ENCODE measurements around the gene CALCR. TPM values are rescaled to one million over a fixed set of nuclear protein-coding genes. Genes with fewer than 3 reads are reported as not detected.

CALCR gene
- total RNA-seq, 1 donor from 2014 or later, result not detected

- Mint-ChIP-seq H3K27ac (ENCODE audit: unreplicated experiment) (no peak overlapping the region), H3K36me3 (ENCODE audit: unreplicated experiment) (no peaks in the 10 kb centered on the region), H3K27me3 (ENCODE audit: unreplicated experiment) (no peaks in the 10 kb centered on the region), H3K4me3 (ENCODE audit: unreplicated experiment) (no peak overlapping the region), H3K9me3 (ENCODE audit: unreplicated experiment) (peaks cover 3% of the 10 kb centered on the region), H3K4me1 (ENCODE audit: low read depth, unreplicated experiment) (no peaks in the 10 kb centered on the region)
- TF ChIP-seq CTCF (IDR thresholded peaks at IDR 0.05; ENCODE audit: partially characterized antibody, unreplicated experiment), result no peak
- DNase-seq, result no peak
Observed at GRCh38 chr7:93409324-93409723, 165.2 kb downstream of the CALCR start.

GRCh38 chr7:93407239-93407638 is 167.3 kb downstream of the CALCR start:
- TF ChIP-seq CTCF (IDR thresholded peaks at IDR 0.05; ENCODE audit: partially characterized antibody, unreplicated experiment), result no peak
- H3K9me3 Mint-ChIP-seq (ENCODE audit: unreplicated experiment), result peaks cover 4% of the 10 kb centered on the region
- H3K36me3 Mint-ChIP-seq (ENCODE audit: unreplicated experiment), result no peaks in the 10 kb centered on the region
- no peaks in the 10 kb centered on the region for H3K4me1 Mint-ChIP-seq (ENCODE audit: low read depth, unreplicated experiment)
- no peaks in the 10 kb centered on the region for H3K27me3 Mint-ChIP-seq (ENCODE audit: unreplicated experiment)
- DNase-seq, result no peak
- H3K27ac Mint-ChIP-seq (ENCODE audit: unreplicated experiment), result no peak overlapping the region
- H3K4me3 Mint-ChIP-seq (ENCODE audit: unreplicated experiment), result no peak overlapping the region

GRCh38 chr7:93402944-93403343 is 171.6 kb downstream of the CALCR start:
- Mint-ChIP-seq H3K9me3 (ENCODE audit: unreplicated experiment) (peaks cover 6% of the 10 kb centered on the region), H3K27ac (ENCODE audit: unreplicated experiment) (no peak overlapping the region), H3K4me1 (ENCODE audit: low read depth, unreplicated experiment) (no peaks in the 10 kb centered on the region), H3K4me3 (ENCODE audit: unreplicated experiment) (no peak overlapping the region), H3K36me3 (ENCODE audit: unreplicated experiment) (no peaks in the 10 kb centered on the region), H3K27me3 (ENCODE audit: unreplicated experiment) (no peaks in the 10 kb centered on the region)
- TF ChIP-seq CTCF (IDR thresholded peaks at IDR 0.05; ENCODE audit: partially characterized antibody, unreplicated experiment), result no peak
- DNase-seq, result no peak

GRCh38 chr7:93399642-93400041 is 174.9 kb downstream of the CALCR start:
- Mint-ChIP-seq H3K4me3 (ENCODE audit: unreplicated experiment) (no peak overlapping the region), H3K27ac (ENCODE audit: unreplicated experiment) (no peak overlapping the region), H3K36me3 (ENCODE audit: unreplicated experiment) (no peaks in the 10 kb centered on the region), H3K4me1 (ENCODE audit: low read depth, unreplicated experiment) (no peaks in the 10 kb centered on the region), H3K9me3 (ENCODE audit: unreplicated experiment) (peaks cover 4% of the 10 kb centered on the region), H3K27me3 (ENCODE audit: unreplicated experiment) (no peaks in the 10 kb centered on the region)
- no peak for DNase-seq
- no peak for TF ChIP-seq CTCF (IDR thresholded peaks at IDR 0.05; ENCODE audit: partially characterized antibody, unreplicated experiment)

GRCh38 chr7:93392984-93393383 is 181.5 kb downstream of the CALCR start:
- Mint-ChIP-seq H3K4me1 (ENCODE audit: low read depth, unreplicated experiment) (no peaks in the 10 kb centered on the region), H3K9me3 (ENCODE audit: unreplicated experiment) (peaks cover 1% of the 10 kb centered on the region), H3K4me3 (ENCODE audit: unreplicated experiment) (no peak overlapping the region), H3K36me3 (ENCODE audit: unreplicated experiment) (no peaks in the 10 kb centered on the region), H3K27me3 (ENCODE audit: unreplicated experiment) (peaks cover 2% of the 10 kb centered on the region), H3K27ac (ENCODE audit: unreplicated experiment) (no peak overlapping the region)
- no peak for DNase-seq
- TF ChIP-seq CTCF (IDR thresholded peaks at IDR 0.05; ENCODE audit: partially characterized antibody, unreplicated experiment), result no peak
